ENCODE measurements around the gene TMEM44. TPM values are rescaled to one million over a fixed set of nuclear protein-coding genes. Genes with fewer than 3 reads are reported as not detected.

TMEM44 gene
- total RNA-seq, 2 experiments from 2014 or later, result 6.2 to 7.1 TPM

DNA sequence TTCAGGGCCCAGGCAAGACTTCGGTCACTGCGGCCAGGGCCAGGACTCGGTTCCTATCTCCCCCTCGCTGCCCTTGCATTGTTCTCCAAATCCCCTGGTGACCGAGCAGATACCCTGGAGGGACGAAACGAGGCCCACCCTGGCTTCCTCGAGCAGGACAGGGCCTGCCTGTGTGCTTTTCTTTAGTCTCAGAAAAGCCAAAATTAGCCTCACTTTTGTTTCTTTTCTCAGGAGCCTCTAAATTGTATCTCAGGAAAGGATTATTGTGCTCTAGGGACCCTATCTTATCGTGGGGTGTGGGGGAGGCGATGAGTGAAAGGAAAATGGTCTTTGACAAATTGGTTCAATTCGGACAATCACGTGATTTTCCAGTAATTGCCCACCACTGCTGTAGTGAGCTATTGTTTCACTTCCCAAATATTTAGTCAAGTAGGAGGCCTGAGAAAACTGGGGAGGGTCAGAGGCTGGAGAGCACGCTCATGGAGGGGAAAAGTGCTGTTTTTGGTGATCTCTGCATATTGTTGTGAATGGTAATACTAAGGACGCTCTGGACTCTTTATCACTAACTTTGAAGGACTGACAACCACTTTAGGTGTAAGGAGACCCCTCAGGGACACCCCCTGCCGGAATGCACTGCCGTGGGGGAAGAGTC is 61.6 kb downstream of the TMEM44 start:
- Mint-ChIP-seq H3K4me1 (peaks cover 14% of the 10 kb centered on the region), H3K9me3 (no peaks in the 10 kb centered on the region), H3K27me3 (peaks cover 33% of the 10 kb centered on the region), H3K27ac (no peak overlapping the region), H3K36me3 (ENCODE audit: low read depth) (no peaks in the 10 kb centered on the region), H3K4me3 (no peak overlapping the region)
- ChIA-PET POLR2A (no interaction called here), CTCF (interaction anchor here (1.0 to 1.8 kb wide), 2 partner anchors 9 to 99 kb away, joined by 6 to 12 read pairs; no protein-coding TSS in a partner anchor)
- DNase-seq, result no peak

DNA sequence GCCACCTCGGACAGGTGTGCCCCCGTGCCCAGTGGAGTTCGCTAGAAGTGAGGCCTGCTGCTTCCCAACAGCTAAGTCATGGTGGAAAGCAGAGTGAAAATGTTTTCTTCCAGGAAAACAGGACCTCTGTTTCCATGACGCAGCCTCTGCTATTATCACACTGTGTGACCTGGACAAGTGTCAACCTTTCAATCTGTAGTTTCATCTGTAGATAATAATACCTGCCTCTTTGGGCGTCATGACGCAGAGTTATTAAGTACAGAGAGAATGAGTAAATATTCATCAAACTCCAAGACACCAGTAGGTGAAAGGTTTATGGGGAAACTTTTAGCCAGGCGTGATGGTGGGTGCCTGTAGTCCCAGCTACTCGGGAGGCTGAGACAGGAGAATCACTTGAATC is 62.3 kb downstream of the TMEM44 start:
- peaks cover 33% of the 10 kb centered on the region for H3K27me3 Mint-ChIP-seq
- CTCF ChIA-PET, result no interaction called here
- no peaks in the 10 kb centered on the region for H3K9me3 Mint-ChIP-seq
- no peaks in the 10 kb centered on the region for H3K36me3 Mint-ChIP-seq (ENCODE audit: low read depth)
- POLR2A ChIA-PET, result no interaction called here
- peaks cover 14% of the 10 kb centered on the region for H3K4me1 Mint-ChIP-seq
- H3K27ac Mint-ChIP-seq, result no peak overlapping the region
- no peak overlapping the region for H3K4me3 Mint-ChIP-seq
- no peak for DNase-seq

DNA sequence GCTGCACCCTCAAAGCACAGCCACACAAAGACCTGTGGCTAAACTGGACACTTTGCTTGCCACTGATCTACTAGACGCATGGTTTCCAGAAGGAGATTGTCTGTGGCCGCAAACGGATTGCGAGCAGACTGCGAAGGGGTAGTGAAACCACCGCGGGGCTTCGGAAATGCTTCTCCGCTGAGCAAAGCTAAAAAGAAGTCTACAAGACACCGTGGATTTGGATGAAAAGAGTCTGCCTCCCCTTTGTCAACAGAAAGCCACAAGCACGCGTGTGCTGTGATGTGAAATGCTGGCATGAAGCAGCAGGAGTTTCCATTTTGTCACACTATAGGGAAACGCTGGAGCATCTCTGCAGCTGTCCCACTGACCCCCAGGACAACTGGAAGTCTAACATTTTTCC is 63.0 kb downstream of the TMEM44 start:
- H3K4me1 Mint-ChIP-seq, result peaks cover 12% of the 10 kb centered on the region

DNA sequence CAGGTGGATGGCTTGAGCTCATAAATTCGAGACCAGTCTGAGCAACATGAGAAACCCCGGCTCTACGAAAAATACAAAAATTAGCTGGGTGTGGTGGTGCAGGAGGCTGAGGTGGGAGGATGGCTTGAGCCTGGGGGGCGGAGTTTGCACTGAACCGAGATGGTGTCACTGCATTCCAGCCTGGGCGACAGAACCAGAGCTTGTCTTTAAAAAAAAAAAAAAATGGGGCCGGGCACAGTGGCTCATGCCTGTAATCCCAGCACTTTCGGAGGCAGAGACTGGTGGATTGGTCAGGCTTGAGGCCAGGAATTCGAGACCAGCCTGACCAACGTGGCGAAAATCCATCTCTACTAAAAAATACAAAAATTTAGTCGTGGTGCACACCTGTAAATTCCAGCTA is 64.0 kb downstream of the TMEM44 start:
- Mint-ChIP-seq H3K27me3 (peaks cover 33% of the 10 kb centered on the region), H3K36me3 (ENCODE audit: low read depth) (no peaks in the 10 kb centered on the region), H3K4me3 (no peak overlapping the region), H3K27ac (no peak overlapping the region), H3K9me3 (no peaks in the 10 kb centered on the region), H3K4me1 (peaks cover 5% of the 10 kb centered on the region)
- POLR2A ChIA-PET, result interaction anchor here (0.9 kb wide), 1 partner anchor 14 kb away, joined by 3 read pairs; no protein-coding TSS in a partner anchor
- no peak for DNase-seq
- CTCF ChIA-PET, result interaction anchor here (0.7 kb wide), 1 partner anchor 90 kb away, joined by 3 read pairs; no protein-coding TSS in a partner anchor

More for the DNA sequence above, 63.0 kb downstream of the TMEM44 start:
- Mint-ChIP-seq H3K36me3 (ENCODE audit: low read depth) (no peaks in the 10 kb centered on the region), H3K9me3 (no peaks in the 10 kb centered on the region), H3K27me3 (peaks cover 33% of the 10 kb centered on the region), H3K4me3 (no peak overlapping the region), H3K27ac (no peak overlapping the region)
- no peak for DNase-seq
- ChIA-PET POLR2A (no interaction called here), CTCF (no interaction called here)

DNA sequence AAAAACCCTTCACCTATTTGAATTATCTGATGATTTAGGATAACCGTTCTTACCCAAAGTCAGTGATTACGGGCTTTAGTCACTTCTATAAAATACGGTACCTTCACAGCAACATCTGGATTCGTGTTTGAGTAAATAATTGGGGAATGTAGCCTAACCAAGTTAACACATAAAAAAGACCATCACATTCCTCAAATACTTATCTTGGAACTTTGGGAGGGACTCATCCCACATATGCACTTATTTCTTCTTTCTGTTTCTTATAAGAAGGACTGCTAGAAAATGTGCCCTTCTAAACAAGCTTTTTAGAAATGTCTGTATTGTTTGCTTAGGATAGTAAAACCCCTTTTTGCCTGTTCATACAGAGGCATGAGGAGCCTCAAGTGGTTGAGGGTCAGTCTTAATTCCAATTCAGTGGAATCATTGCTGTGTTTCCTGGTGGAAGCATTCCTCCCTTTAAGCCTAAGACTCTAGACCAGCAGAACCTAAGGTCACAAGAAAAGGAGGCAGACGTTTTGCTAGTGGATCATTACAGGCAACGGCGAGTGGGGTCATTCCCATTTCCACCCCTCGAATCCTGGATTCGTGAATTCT is 67.5 kb downstream of the TMEM44 start:
- POLR2A ChIA-PET, result no interaction called here
- CTCF ChIA-PET, result no interaction called here

DNA sequence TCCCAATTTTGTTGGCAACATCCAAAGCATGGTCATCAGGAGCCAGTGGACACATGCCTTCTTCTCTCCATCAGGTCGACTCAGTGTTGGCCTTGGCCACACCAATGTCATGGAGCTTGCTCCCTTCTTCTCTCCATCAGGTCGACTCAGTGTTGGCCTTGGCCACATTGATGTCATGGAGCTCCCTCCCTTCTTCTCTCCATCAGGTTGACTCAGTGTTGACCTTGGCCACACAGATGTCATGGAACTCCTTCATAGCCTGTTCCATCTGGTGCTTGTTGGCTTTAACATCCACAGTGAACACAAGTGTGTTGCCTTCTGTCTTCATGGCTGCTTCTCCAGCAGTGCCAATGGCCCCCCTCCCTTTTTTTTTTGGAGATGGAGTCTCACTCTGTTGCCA is 70.2 kb downstream of the TMEM44 start:
- Mint-ChIP-seq H3K27ac (no peak overlapping the region), H3K36me3 (ENCODE audit: low read depth) (no peaks in the 10 kb centered on the region), H3K4me1 (peaks cover 6% of the 10 kb centered on the region), H3K9me3 (no peaks in the 10 kb centered on the region), H3K27me3 (peaks cover 12% of the 10 kb centered on the region), H3K4me3 (no peak overlapping the region)
- DNase-seq, result no peak
- CTCF ChIA-PET, result interaction anchor here (0.5 to 2.0 kb wide), 2 partner anchors 9 to 1023 kb away, joined by 5 to 6 read pairs; no protein-coding TSS in a partner anchor
- POLR2A ChIA-PET, result no interaction called here

More for the DNA sequence above, 67.5 kb downstream of the TMEM44 start:
- Mint-ChIP-seq H3K4me3 (no peak overlapping the region), H3K4me1 (peaks cover 6% of the 10 kb centered on the region), H3K27me3 (peaks cover 10% of the 10 kb centered on the region), H3K9me3 (no peaks in the 10 kb centered on the region), H3K36me3 (ENCODE audit: low read depth) (no peaks in the 10 kb centered on the region), H3K27ac (no peak overlapping the region)
- DNase-seq, result no peak

DNA sequence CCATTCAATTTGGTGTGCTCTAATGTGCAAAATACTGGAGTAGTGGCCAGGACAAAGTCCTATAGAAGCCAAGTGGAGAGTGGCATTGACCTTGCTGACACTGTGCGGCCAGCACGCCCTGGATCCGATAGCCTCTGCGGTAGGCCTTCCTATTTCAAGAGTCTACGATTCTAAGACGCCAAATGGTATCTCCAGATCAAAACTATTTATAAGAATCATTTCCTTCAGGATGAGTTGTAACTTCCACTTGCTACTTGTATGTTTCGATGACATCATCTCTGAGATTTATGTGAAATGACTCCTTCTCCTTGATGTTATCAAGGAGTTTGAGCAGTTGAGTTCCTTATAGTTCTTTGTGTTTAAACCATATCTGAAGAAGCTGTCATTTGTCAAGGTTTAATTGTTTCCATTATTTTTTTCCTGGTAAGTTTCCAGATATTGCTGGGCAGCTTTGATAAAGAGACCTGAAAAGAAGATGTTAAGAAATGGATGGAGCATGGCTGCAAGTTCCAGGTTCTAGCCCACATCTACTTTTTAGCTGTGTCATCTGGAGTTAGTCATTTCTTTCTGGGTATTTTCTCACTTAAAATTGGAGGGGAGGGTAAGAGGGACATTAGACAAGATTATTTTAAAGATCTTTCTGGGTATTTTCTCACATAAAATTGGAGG is 71.8 kb downstream of the TMEM44 start:
- Mint-ChIP-seq H3K4me1 (peaks cover 11% of the 10 kb centered on the region), H3K9me3 (no peaks in the 10 kb centered on the region), H3K4me3 (no peak overlapping the region), H3K27me3 (peaks cover 6% of the 10 kb centered on the region), H3K36me3 (ENCODE audit: low read depth) (no peaks in the 10 kb centered on the region), H3K27ac (no peak overlapping the region)
- POLR2A ChIA-PET, result no interaction called here
- no peak for DNase-seq
- CTCF ChIA-PET, result interaction anchor here (2.0 kb wide), 1 partner anchor 11 kb away, joined by 6 read pairs; no protein-coding TSS in a partner anchor

DNA sequence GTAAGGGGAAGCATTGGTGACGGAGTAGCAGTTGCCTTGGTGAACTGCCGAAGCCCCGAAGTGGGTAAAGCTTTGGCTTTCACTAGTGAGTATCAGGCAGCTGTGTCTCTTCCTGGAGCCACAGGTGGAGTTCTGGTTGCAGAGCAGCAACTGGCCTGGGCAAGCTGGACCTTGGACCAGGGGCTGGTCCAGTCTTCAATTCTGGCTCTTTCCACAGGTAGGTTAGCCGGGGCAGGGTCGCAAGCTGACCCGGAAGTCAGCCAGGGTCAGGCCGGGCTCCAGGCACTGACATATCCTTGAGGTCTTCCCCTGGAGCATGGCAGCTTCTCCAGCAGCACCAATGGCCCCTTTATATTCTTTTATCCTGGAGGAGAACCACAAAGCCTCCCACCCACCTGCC is 73.2 kb downstream of the TMEM44 start:
- CTCF ChIA-PET, result no interaction called here
- no peaks in the 10 kb centered on the region for H3K9me3 Mint-ChIP-seq

DNA sequence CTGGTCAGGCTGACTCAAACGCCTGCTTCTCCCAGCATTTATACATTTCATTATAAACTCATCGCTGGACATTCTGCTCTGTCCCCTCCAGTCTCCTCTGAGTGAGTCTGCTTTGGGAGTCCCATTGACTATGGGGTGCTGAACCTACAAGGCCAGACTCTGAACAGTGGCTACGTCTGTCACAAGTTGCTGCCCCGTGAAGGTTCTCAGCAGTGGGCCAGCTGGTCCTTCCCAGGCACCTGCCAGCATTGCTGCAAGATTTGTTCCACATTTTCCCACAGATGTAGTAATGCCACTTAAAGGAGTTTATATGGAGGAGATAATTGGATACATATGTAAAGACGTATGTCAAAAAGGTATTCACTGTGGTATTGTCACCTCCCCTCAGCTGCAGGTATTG is 73.7 kb downstream of the TMEM44 start:
- Mint-ChIP-seq H3K36me3 (ENCODE audit: low read depth) (no peaks in the 10 kb centered on the region), H3K4me3 (no peak overlapping the region), H3K27ac (no peak overlapping the region), H3K27me3 (peaks cover 6% of the 10 kb centered on the region), H3K9me3 (no peaks in the 10 kb centered on the region), H3K4me1 (peaks cover 14% of the 10 kb centered on the region)
- ChIA-PET POLR2A (no interaction called here), CTCF (no interaction called here)
- no peak for DNase-seq

More for the DNA sequence above, 73.2 kb downstream of the TMEM44 start:
- no peaks in the 10 kb centered on the region for H3K36me3 Mint-ChIP-seq (ENCODE audit: low read depth)
- H3K4me1 Mint-ChIP-seq, result peaks cover 14% of the 10 kb centered on the region
- DNase-seq, result no peak
- no peak overlapping the region for H3K4me3 Mint-ChIP-seq
- POLR2A ChIA-PET, result no interaction called here
- H3K27me3 Mint-ChIP-seq, result peaks cover 6% of the 10 kb centered on the region
- no peak overlapping the region for H3K27ac Mint-ChIP-seq

DNA sequence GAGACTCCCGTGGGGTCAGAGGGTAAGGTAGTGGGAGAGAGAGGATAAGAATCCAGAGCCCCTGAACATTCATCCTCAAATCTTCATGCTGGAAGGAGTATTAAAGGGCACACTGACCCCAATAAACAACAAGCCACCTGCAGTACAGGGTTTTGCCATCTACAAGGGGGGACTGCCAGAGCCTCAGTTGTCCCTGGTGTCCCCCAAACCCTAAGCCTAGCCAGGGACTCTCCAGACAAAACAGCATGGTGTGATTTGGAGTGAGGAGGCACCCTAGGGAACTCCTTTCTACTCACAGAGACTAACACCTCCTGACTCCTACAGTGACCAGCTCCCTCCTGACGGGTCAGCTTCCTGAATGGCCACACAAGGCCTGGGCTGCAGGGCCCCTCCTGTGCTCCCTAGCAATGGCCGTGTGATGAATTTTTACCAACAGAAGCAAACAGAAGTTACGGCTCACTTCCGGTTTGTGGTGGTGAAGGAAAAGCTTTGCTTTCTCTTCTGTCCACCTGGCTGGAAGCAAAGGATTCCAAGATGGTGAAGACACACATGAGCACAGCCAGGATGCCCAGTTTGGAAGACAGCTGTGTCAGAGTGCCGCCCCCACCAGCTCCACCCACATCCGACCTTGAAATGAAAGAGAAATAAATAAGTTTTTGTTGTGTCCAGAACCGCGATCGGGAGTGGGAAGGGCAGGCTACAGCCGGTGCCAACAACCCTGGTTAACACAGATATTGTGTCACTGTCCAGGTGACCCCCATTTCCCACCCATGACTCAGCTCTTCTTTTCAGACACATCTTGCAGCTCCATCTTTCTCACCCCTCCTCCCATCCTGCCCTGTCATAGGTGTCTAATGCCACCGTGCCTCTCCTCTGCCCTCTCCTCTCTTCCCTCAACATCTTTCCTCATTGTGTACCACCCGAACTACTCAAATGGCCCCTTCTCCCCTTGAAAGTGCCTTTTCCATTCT is 76.8 kb downstream of the TMEM44 start:
- Mint-ChIP-seq H3K36me3 (ENCODE audit: low read depth) (no peaks in the 10 kb centered on the region), H3K27ac (peak overlapping the region; percentile 44), H3K9me3 (no peaks in the 10 kb centered on the region), H3K27me3 (peaks cover 2% of the 10 kb centered on the region), H3K4me1 (peaks cover 9% of the 10 kb centered on the region), H3K4me3 (peak overlapping the region; percentile 72)
- ChIA-PET CTCF (interaction anchor here (0.7 to 1.4 kb wide), 5 partner anchors 19 to 89 kb away, joined by 3 to 5 read pairs (median 3); no protein-coding TSS in a partner anchor), POLR2A (interaction anchor here (0.6 to 0.8 kb wide), 2 partner anchors 29 to 71 kb away, joined by 3 read pairs; no protein-coding TSS in a partner anchor)
- peak; percentile 38 for DNase-seq

DNA sequence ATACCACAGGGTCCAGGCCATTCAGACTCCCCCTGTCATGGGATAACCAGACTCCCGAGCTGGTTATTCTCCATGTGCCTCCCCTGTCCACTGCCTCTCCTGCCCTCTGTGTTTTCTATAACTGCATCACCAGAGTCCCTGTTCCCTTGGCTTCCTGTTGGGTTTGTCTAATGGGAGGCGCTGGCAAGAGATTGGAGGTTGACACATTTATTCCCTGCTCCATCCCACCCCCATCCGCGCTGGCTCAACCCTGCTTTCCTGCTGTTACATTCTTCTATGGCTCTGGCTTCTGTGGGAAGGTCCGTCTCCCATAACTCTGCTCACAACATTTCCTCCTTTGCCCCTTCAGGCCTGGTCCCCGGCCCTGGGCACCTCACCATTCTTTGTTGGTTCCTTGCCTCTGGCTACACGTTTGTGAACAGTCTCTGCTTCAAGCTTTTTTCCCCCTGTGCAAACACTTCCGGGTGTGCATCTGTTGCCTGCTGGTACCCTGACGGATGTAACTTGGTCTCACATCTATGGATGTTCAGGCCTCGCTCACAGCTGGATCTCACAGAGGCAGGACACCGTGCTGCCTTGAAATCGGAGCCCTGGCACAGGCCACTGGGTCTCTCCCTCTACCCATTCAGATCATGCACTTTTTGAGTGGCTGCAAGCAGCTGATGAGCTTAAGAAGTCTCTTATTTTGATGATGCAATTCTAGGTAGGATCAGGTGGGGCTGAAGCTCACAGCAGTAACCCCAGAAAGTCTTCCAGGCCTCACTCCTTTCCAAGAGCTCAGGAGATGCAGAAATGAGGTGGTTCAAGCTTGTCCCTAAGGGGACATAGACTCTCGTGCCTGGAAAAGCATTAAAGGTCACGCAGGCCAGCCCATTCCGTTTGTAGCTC is 77.8 kb downstream of the TMEM44 start:
- Mint-ChIP-seq H3K9me3 (no peaks in the 10 kb centered on the region), H3K36me3 (ENCODE audit: low read depth) (no peaks in the 10 kb centered on the region), H3K4me3 (no peak overlapping the region), H3K27ac (no peak overlapping the region), H3K4me1 (peaks cover 8% of the 10 kb centered on the region), H3K27me3 (peaks cover 2% of the 10 kb centered on the region)
- ChIA-PET POLR2A (no interaction called here), CTCF (interaction anchor here (1.1 to 1.4 kb wide), 3 partner anchors 20 to 83 kb away, joined by 3 read pairs; no protein-coding TSS in a partner anchor)
- DNase-seq, result no peak
